AG10803 (cell line): ENCODE measurements around the gene PDZD11.
A peak's percentile ranks its signal among the peaks of the same experiment; 100 is the strongest.
"Not testable (repeated sequence)": the region's sequence is repeated elsewhere in the genome, so short reads cannot be mapped to it uniquely, and the experiment has no call there.

Source experiments
- DNase-seq: peaks from one replicate; pipeline ENCODE4 v3.0.0; 2010; ENCODE audit warnings: low read depth
- H3K4me3 ChIP-seq: 2 replicates; pipeline ENCODE4 v1.5.1; 2011; ENCODE audit warnings: mild to moderate bottlenecking, low read length, control low read depth
- TF ChIP-seq, protein P1 (sequence below): conservative IDR thresholded peaks from 2 replicates; pipeline ENCODE4 v1.5.1; 2011; ENCODE audit warnings: mild to moderate bottlenecking, low read length, control low read depth, inconsistent platforms

PDZD11 gene

DNA sequence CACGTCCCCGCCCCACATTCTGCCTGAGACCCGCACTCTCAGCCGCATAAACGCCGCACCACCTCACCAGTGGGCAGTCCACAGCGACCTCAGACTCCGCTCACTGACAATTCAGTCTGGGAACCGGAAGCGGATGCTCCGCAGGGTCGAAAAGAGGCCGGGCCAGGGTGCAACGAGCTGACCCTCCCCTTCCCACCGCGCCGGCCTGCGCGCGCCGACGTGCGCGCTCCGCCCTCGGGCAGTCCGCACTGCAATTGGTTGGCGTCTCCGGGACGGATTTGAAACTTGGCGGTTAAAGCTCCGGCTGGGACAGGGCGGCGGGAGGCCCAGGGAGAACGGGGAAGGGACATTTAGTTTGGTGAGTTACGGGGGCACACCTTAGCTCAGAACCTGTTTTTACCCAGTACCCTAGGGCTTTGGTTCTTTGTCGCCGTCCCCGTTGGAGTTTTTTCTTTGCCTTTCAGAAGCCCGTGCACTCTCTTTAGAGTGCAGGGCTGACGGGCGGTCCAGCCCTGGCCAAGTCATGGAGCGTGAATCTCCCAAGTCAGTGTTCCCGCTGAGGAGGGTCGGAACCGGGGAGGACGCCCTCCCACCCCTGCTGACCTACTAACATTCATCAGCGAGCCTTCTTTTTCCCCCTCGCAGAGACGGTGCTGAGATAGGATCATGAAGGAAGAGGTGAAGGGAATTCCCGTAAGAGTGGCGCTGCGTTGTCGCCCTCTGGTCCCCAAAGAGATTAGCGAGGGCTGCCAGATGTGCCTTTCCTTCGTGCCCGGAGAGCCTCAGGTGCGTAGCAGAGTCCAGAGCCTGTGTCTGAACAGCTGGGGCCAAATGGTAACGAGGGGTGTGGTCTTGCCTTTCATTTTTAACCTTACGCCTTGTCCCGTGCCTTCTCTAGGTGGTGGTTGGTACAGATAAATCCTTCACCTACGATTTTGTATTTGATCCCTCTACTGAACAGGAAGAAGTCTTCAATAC is at the start of gene PDZD11, which contains the start of gene KIF4A:
PDZD11 (minus strand) TSS at position 135 of the 978 bp plus-strand sequence. CDS start 586 bp downstream, outside the sequence.
KIF4A (plus strand) TSS at position 312 of the 978 bp plus-strand sequence; CDS start at position 667, 355 bp downstream.
- peak within 1 kb of the TSS; percentile 81 for H3K4me3 ChIP-seq
- peak; percentile 75 for DNase-seq
- TF ChIP-seq, protein P1, sequence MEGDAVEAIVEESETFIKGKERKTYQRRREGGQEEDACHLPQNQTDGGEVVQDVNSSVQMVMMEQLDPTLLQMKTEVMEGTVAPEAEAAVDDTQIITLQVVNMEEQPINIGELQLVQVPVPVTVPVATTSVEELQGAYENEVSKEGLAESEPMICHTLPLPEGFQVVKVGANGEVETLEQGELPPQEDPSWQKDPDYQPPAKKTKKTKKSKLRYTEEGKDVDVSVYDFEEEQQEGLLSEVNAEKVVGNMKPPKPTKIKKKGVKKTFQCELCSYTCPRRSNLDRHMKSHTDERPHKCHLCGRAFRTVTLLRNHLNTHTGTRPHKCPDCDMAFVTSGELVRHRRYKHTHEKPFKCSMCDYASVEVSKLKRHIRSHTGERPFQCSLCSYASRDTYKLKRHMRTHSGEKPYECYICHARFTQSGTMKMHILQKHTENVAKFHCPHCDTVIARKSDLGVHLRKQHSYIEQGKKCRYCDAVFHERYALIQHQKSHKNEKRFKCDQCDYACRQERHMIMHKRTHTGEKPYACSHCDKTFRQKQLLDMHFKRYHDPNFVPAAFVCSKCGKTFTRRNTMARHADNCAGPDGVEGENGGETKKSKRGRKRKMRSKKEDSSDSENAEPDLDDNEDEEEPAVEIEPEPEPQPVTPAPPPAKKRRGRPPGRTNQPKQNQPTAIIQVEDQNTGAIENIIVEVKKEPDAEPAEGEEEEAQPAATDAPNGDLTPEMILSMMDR, result no peak

DNA sequence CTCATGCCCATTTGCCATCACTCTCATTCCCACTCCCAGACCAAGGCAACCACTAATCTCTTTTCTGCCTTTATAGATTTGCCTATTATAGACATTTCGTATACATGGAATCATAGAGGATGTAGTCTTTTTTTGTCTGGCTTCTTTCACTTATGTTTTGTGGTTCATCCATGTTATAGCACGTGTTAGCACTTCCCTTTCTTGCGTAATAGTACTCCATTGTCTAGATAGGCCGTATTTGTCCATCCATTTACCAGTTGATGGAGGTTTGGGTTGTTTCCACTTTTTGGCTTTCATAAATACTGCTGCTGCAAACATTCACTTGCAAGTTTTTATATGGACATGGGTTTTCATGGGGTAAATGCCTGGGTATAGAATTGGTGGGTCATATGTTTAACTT is 48.6 kb upstream of the PDZD11 start:
- no peak overlapping the region for H3K4me3 ChIP-seq
- DNase-seq, result no peak
- TF ChIP-seq, protein P1, result no peak

DNA sequence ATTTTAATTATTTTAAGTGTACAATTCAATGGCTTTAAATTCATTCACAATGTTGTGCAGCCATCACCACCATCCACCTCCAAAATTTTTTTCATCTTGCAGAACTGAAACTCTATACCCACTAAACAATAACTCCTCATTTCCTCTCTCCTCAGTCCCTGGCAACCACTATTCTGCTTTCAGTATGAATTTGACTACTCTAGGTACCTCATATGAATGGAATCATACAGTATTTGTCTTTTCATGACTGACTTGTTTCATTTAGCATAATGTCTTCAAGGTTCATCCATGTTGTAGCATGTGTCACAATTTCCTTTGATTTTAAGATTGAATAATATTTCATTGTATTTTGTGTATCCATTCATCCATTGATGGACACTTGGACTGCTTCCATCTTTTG is 47.0 kb upstream of the PDZD11 start:
- DNase-seq, result no peak
- TF ChIP-seq, protein P1, result no peak
- no peak overlapping the region for H3K4me3 ChIP-seq

DNA sequence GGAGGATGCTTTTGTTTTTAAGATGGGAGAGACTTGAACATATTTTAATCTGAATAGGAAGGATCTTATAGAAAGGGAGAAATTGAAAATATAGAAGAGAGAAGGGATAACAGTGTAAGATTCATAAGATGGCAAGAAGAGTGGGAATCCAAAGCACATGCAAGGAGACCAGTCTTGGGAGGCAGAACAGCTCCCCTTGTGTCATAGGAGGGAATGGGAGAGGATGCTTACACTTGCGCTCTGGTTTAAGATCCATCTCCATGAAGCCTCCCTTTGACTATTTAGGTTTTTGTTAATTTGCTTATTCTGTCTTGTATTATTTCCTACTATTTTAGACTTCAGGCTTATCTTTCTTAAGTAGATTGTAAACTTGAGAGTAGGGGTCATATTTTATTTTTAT is 42.9 kb upstream of the PDZD11 start:
- no peak for DNase-seq
- TF ChIP-seq, protein P1, result peak; percentile 11; the same call in 1 of the 2 replicates
- no peak overlapping the region for H3K4me3 ChIP-seq

GRCh38 chrX:70331161-70331560 is 41.4 kb upstream of the PDZD11 start:
- no peak overlapping the region for H3K4me3 ChIP-seq
- peak; percentile 57 for DNase-seq
- TF ChIP-seq, protein P1, result no peak

DNA sequence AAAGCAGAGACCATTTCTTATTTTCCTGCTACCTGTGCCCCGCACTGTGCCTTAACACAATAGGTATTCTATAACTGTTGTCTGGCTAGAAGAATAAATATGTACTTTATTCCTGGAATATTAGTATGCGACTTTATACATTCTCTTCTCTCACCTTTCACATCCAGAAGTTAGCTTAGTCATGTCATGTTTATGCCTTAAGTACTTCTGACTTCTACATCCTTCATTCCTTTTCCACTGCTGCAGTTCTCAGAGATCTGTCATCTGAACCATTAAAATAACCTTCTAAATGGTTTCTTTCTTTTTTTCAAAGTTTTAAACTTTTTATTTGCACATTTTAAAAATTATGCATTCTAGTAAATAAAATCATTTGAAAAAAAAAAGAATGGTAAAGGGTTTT is 34.6 kb upstream of the PDZD11 start:
- H3K4me3 ChIP-seq, result no peak overlapping the region
- no peak for DNase-seq
- TF ChIP-seq, protein P1, result no peak

GRCh38 chrX:70323628-70324027 is 33.9 kb upstream of the PDZD11 start:
- not testable (repeated sequence) for DNase-seq, H3K4me3 ChIP-seq
